BJ (cell line): ENCODE results near the gene TWF1. TPM values are rescaled to one million over a fixed set of nuclear protein-coding genes. Genes with fewer than 3 reads are reported as not detected.

ENCODE experiments used
- CTCF ChIA-PET: fragments of 350-600 bp; formaldehyde crosslinking; extraction: SDS; loops from one replicate; lab custom pipeline; 2021; ENCODE audit warnings: antibody characterized with exemption, inconsistent platforms; lab: Yijun Ruan, JAX
- POLR2A ChIA-PET: fragments of 300-600 bp; sonication (Branson Sonifier 250); formaldehyde crosslinking; extraction: SDS; loops from one replicate; lab custom pipeline; 2021; ENCODE audit warnings: antibody characterized with exemption; lab: Charles Lee
- DNase-seq: peaks from one replicate; pipeline ENCODE4 v3.0.0-alpha.2; 2011; ENCODE audit warnings: low read depth
- H3K27me3 ChIP-seq: 2 replicates; pipeline ENCODE4 v1.6.0; 2011; ENCODE audit warnings: low read length; ENCODE audit not compliant: control insufficient read depth, insufficient read depth
- H3K36me3 ChIP-seq: 2 replicates; pipeline ENCODE4 v1.5.1; 2011; ENCODE audit warnings: low read length; ENCODE audit not compliant: control insufficient read depth, insufficient read depth
- H3K4me3 ChIP-seq: 2 replicates; pipeline ENCODE4 v1.5.1; 2011; ENCODE audit warnings: low read depth, mild to moderate bottlenecking, control low read depth, low read length
- polyA plus RNA-seq: library from polyadenylated mRNA; depleted of rRNA; stranded (reverse); fragments of >200 nt; gene quantifications from 2 replicates; pipeline ENCODE4 v1.2.3, GENCODE V29; 2011
- TF ChIP-seq, protein P1 (sequence below): IDR thresholded peaks from 2 replicates; pipeline ENCODE4 v1.5.1; 2011; ENCODE audit warnings: low read depth, mild to moderate bottlenecking, control low read depth, inconsistent platforms, low read length, moderate library complexity; ENCODE audit not compliant: insufficient read depth

Gene TWF1
- polyA plus RNA-seq, 1 experiment, result 49.8 TPM

DNA sequence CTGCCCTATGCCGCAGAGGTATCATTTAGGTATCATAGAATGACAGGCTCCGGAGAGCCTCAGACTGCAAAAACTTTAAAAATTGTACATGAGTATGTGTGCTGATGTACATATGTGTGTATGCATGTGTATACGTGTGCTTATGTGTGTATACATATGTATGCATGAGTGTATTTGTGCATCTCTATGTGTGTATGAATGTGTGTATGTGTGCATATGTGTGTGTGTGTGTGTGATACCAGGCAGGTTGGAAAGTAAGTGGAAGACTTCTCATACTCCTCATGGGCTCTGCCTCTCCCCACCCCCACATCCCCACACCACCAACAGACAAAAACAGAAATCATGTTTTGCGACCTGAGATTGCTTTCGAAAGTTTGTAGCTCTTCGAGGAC, 29.1 kb upstream of the TWF1 start:
- peak overlapping the region; percentile 66 for H3K4me3 ChIP-seq
- ChIA-PET CTCF (interaction anchor here (1.3 kb wide), 1 partner anchor 27 kb away, joined by 3 read pairs; no protein-coding TSS in a partner anchor), POLR2A (no interaction called here)
- no peak for DNase-seq
- no peaks in the 10 kb centered on the region for H3K27me3 ChIP-seq
- H3K36me3 ChIP-seq, result no peaks in the 10 kb centered on the region
- TF ChIP-seq, protein P1, sequence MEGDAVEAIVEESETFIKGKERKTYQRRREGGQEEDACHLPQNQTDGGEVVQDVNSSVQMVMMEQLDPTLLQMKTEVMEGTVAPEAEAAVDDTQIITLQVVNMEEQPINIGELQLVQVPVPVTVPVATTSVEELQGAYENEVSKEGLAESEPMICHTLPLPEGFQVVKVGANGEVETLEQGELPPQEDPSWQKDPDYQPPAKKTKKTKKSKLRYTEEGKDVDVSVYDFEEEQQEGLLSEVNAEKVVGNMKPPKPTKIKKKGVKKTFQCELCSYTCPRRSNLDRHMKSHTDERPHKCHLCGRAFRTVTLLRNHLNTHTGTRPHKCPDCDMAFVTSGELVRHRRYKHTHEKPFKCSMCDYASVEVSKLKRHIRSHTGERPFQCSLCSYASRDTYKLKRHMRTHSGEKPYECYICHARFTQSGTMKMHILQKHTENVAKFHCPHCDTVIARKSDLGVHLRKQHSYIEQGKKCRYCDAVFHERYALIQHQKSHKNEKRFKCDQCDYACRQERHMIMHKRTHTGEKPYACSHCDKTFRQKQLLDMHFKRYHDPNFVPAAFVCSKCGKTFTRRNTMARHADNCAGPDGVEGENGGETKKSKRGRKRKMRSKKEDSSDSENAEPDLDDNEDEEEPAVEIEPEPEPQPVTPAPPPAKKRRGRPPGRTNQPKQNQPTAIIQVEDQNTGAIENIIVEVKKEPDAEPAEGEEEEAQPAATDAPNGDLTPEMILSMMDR, result no peak

DNA sequence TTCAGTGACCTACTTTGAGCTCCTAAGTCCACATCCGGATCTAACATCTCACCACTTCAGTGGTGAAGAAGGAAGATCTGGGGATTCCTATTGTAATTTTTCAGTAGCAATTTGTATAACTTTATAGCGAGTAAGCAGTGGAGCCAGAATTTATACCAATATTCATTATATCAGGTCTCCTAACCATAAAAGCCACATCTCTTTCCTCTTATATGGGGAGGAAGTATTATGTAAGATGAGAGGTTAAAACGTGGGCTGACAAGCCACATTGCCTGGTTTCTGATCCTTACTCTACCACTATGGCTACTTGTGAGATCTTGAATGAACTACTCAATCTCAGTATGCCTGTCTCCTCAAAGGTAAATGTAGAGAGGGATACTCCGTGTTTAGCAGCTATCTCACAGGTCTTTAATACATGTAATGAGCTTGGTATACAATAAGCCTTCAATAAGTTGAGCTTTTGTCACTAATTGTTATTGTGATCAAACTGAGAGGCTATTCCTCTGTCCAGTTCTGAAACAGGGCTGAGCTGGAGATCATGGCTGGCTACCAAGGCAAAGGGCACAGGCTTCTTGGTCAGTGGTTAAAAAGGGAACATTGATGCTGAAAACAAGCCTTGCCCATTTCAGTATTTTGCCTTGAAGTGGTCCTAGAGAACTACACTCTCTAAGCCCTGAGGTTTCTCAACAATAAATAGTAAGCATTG, 26.5 kb upstream of the TWF1 start:
- Histone ChIP-seq H3K4me3 (no peak overlapping the region), H3K36me3 (no peaks in the 10 kb centered on the region), H3K27me3 (no peaks in the 10 kb centered on the region)
- DNase-seq, result no peak
- ChIA-PET CTCF (interaction anchor here (0.7 kb wide), 1 partner anchor 16 kb away, joined by 3 read pairs; no protein-coding TSS in a partner anchor), POLR2A (no interaction called here)
- TF ChIP-seq, protein P1, result no peak

DNA sequence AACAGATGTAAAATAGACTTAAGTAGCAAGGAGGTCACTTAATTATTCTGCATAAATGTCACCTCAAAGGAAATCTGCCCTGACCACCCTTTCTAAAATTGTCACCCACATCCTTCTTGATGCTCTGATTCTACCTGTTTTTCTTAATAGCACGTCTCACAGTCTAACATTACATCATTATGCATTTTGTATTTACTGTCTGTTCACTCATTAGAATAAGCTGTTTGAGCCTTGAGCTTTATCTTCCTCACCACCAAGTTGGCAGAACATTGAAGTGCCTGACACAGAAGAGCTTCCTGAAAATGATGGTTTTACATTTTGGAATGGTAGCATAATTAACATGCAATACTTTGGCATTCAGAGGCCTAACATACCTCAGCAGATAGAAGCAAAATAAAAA, 21.0 kb upstream of the TWF1 start:
- H3K27me3 ChIP-seq, result no peaks in the 10 kb centered on the region
- ChIA-PET POLR2A (no interaction called here), CTCF (interaction anchor here (0.8 kb wide), 1 partner anchor 13 kb away, joined by 3 read pairs; no protein-coding TSS in a partner anchor)
- no peaks in the 10 kb centered on the region for H3K36me3 ChIP-seq
- H3K4me3 ChIP-seq, result no peak overlapping the region
- no peak for DNase-seq
- TF ChIP-seq, protein P1, result no peak

DNA sequence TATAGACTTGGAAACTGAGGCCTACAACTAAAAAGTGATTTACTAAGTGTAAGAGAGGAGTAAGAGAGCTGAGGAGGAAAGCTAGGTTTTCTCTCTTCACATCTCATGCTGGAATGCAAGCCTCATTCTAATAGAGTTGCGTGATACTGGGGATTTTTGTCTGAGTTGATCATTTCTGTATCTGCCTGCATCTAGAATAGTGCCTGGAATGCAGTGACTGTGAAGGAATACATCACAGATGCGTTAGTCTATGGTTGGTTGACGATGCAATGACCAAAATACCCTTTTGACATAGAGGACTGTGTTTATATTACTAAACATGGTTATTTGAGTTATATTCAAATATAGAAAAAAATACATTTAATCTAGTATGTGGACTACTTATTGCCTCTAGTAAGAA, 20.6 kb upstream of the TWF1 start:
- POLR2A ChIA-PET, result no interaction called here
- CTCF ChIA-PET, result interaction anchor here (0.6 to 0.9 kb wide), 3 partner anchors 9 to 1889 kb away, joined by 3 read pairs; no protein-coding TSS in a partner anchor
- TF ChIP-seq, protein P1, result no peak
- Histone ChIP-seq H3K27me3 (no peaks in the 10 kb centered on the region), H3K36me3 (no peaks in the 10 kb centered on the region), H3K4me3 (no peak overlapping the region)
- no peak for DNase-seq

DNA sequence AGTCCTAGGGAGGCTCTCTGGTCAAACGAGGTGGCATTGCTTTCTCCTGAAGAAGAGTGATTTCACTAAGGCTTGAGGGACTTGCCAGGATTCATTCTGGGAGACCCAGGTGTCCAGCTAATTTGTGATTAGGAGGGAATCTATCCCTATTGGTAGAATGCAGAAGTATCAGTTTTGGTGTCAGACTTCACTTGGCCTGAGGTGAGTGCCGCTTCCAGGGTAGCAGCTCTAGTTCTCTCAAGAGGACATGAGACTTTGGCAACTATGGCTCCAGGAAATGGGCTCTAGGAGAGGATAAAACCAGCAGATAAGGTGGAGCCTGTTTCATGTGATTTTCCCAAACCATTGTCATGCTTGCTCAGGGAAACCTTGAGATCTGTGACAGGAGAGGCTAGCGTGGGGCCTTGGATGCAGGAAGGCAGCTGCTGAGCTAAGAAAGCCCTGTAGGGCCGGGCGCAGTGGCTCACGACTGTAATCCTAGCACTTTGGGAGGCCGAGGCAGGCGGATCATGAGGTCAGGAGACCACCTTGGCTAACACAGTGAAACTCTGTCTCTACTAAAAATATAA, 18.2 kb upstream of the TWF1 start:
- ChIA-PET CTCF (interaction anchor here (0.6 to 1.3 kb wide), 4 partner anchors 11 to 58 kb away, joined by 3 to 5 read pairs (median 4); partner anchors contain the start of gene TWF1), POLR2A (no interaction called here)
- no peak overlapping the region for H3K4me3 ChIP-seq

More for the DNA sequence above, 18.2 kb upstream of the TWF1 start:
- TF ChIP-seq, protein P1, result no peak
- DNase-seq, result no peak
- Histone ChIP-seq H3K27me3 (no peaks in the 10 kb centered on the region), H3K36me3 (no peaks in the 10 kb centered on the region)
